DMS153 treated with DMSO at 0.1 percent for 48 hours (cell line): ENCODE results near the gene RGS9BP.
"Not testable (repeated sequence)": the region's sequence is repeated elsewhere in the genome, so short reads cannot be mapped to it uniquely, and the experiment has no call there.

Experiments used
- DNase-seq: peaks from one replicate; lab custom pipeline; 2025; ENCODE audit not compliant: unreplicated experiment; lab: John Stamatoyannopoulos, UW

The RGS9BP gene

DNA sequence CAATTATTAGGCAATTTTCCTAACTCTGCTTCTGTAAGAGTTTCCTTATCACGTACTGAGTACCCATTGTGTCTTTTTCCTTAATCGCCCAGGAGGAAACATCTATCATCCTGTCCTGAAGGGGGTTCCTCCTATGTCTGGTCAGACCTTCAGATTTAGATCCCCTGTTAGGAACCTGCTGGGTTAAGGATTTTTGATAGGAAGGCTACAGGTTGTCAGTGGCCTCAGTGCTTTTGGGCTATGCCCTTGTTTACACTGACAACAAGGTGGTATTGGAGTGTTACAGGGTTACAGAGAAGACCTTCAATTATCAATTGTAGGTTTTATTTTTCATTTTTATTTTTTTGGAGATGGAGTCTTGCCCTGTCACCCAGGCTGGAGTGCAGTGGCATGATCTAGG lies 19.2 kb downstream of the RGS9BP start:
- DNase-seq: not testable (repeated sequence)

DNA sequence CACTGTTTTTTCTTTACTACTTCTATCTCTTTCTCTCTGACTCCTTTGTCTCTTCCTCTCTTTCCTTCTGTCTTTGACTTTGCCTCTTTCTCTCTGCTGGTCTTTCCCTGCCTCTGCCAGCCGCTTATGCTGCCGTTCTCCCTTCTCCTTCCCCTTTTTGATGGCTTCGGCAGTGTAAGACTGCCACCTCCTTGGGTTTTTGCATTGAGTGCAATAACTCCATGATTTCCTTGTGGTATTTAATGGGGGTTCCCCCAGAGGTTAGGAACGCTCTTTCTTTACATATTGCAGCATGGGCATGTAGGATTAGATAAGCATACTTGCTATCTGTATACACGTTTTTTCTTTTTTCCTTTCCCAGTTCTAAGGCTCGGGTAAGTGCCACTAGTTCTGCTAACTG lies 19.9 kb downstream of the RGS9BP start:
- DNase-seq: not testable (repeated sequence)

DNA sequence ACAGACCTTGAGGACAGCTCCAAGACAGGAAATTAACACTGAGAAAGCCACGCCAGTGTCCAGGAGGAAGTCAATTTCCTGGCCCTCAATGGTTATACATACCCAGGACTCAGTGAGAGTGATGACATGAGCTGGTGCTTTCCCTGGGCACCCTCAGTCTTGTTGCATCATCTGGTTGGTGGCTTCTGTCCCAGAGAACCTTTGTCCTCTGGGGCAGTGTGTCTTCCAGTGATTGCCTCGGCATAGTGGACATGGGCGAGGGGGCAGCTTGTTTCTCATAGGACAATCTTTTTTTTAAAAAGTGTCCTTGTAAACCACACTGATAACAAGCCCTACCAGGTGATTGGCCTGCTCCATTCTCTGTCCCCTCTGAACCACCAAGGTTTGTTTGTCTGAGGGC lies 21.1 kb downstream of the RGS9BP start:
- DNase-seq: not testable (repeated sequence)

DNA sequence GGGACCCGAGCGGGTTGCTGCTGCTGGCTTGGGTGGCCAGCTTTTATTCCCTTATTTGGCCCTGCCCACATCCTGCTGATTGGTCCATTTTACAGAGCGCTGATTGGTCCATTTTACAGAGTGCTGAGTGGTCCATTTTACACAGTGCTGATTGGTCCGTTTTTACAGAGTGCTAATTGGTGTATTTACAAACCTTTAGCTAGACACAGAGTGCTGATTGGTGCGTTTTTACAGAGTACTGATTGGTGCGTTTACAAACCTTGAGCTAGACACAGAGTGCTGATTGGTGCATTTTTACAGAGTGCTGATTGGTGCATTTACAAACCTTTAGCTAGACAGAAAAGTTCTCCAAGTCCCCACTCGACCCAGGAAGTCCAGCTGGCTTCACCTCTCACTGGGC lies 24.5 kb downstream of the RGS9BP start:
- DNase-seq: not testable (repeated sequence)

DNA sequence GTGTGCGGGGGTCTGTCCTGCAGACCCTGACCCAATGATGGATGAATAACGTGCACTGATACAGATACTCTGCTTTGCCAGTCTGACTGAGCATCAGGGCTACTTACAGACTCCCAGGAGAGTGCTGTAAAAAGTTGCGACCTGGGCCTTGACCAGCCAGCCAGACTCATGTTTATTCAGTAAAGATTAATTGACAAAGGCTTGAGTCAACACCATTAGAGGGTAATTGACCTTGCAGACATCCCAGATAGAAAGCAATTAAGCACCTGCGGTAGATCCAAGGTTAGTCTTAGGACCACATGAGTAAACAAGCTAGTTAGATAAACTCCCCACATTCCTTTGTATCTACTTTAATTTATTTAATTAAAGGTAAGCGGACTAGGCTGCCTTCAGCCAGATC lies 26.4 kb downstream of the RGS9BP start:
- DNase-seq: no peak

DNA sequence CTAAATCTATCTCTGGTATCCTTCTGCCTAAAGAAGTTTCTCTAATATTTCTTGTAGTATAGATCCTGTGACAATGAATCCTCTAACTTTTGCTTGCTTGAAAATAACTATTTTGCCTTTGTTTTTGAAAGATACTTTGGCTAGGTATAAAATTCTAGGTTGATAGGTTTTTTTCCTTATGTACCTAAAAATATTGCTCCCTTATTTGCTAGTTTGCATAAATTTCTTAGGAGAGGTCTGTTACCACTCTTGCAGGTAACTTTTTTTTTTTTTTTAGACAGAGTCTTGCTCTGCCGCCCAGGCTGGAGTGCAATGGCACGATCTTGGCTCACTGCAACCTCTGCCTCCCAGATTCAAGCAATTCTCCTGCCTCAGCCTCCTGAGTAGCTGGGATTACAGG lies 28.4 kb downstream of the RGS9BP start:
- DNase-seq: not testable (repeated sequence)

DNA sequence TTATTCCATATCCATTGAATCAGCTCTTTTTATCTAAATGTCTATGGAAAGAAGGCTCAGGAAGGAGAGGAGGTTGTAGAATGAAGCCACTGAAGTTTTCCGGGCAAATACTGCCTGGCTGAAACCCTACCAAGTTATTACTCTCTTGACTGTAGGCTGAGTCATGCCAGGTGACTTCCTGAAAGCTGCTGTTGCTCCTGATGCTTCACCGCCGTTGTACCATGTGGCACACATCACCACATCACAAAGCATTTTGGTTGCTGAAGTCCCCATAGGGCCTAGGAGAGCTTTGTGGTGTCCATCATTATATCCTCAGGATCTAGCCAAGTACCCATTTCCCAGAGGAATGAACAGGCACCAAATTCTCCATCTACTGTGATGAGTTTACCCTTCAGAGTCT lies 32.8 kb downstream of the RGS9BP start:
- DNase-seq: no peak

DNA sequence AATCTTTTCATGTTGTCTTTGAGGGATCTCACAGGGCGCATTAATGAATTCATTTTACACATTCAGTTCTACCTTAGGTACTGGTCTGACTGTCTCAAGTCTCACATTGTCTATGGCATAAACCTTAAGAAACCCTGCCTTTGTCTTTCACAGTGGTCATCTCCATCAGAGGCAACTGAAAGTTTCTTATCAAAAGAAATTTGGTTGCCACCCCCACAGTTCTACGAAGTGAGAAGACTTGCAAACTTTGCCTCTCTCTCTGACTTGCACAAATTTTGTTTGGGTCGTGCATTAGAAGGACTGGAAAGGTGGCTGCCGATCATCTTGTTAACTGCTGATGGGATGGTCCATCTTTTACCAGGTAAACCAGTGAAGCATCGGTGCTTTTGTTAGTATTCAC lies 33.4 kb downstream of the RGS9BP start:
- DNase-seq: no peak

DNA sequence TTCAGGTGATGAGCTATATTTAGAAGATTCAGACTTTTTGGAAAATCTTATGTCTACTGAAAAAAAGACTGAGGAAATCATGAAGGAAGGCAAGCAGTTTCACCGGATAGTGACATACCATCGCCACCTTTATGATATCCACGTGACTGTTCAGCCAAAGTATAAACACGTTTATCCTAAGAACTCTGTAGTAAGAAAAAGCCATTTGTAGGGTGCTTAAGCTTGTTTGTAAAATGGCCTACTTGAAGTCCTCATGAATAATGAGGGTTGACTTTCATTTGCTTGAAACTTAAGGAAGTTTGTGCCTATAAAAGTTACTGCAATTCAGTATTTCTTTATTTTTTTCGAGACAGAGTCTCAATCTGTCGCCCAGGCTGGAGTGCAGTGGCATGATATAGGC lies 36.1 kb downstream of the RGS9BP start:
- no peak for DNase-seq

DNA sequence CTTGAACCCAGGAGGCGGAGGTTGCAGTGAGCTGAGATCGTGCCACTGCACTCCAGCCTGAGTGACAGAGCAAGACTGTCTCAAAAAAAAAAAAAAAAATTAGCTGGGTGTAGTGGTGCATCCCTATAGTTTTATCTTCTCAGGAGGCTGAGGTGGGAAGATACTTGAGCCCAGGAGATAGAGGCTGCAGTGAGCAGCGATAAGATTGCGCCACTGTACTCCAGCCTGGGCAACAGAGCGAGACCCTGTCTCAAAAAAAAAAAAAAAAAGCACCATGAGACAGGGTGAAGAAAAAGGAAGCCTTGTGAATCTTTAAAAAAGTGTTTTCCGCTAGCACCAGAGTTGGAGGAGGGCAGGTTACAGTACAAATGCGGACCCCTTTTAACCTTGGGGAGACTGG lies 40.6 kb downstream of the RGS9BP start:
- DNase-seq: not testable (repeated sequence)

DNA sequence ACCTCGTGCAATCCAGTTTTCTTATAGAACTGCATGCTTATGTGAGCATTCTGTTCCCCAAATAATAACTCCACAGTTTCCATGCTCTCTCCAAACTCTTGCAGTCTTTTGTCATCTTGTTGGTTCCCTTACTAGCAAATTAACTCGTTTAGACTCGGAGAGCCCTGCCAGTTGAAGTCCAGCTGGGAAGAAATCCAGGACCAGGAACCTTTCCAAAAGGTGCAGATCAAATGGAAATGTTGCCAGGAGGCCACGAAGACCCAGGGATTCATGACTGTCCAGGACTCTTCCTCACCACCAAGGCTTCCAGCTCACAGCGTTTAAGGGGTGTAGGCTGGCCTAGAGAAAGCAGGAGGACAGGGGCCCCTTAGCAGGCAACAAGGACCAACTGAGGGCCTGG lies 41.8 kb downstream of the RGS9BP start:
- DNase-seq: no peak

DNA sequence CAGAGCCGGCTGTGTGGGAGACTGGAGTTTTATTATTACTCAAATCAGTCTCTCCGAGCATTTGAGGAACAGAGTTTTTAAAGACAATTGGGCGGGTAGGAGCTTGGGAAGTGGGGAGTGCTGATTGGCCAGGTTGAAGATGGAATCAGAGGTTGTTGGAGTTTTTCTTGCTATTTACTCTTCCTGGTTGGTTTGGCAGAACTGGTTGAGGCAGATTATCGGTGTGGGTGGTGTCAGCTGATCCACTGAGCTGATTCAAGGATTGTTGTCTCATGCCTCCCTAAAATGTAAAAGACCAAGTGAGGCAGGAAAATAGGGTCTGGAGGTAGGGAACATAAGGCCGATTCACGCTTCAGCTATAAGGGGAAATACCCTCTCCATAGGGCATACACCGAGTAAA lies 42.6 kb downstream of the RGS9BP start:
- DNase-seq: no peak

DNA sequence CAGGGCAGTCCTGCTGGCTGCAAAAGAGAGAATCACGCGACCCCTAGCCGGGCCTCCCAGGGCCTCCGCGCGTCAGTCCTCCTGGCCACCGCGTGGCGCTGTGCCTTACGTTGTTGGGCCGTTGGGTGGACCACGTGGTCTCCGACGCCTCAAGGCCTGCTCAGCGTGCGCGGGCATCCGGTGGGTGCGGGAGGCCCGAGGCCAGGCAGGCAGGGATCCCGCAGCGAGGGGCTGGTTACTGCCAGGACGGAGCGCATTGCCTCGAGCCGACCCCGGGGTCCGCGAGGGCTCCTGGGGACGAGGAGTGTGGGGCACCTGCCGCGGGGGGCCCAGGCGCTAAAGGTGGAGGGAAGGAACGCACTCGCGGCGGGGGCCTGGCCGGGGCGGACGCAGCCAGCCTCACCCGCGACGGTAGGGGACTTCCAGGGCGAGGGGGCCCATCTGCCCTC lies 44.0 kb downstream of the RGS9BP start, which contains the start of gene TDRD12:
Gene TDRD12, plus strand, starts transcription at position 157 of the 449 bp plus-strand sequence. CDS start 306 bp downstream, outside the sequence.
- DNase-seq: no peak

DNA sequence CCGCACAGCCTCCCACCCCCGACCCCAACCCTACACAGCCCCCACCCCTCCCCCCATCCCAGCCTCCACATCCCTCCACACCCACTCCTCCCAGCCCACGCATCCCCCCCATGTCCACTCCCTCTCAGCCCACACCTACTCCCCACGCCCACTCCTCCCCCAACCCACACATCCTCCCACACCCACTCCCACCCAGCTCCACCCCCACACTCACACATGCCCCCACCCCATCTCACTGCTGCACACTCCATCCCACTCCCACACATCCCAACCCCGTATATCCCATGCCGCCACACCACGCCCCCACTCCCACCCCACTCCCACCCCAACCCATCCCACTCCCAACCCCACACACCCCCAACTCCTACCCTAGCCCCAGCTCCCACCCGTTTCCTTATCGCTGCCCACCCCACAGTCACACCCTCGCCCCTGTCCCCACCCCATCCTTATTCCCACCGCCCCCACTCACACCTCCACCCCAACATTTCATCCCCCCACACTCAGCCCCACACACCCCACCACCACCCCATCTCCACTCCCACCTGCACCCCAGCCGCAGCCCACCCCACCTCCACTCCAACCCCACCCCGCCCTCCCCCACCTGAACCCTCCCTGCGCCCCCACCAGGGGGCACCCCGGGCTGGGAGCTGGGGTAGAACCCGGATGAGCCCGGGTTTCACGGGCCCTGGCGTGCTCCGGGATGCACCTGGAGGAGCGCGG lies 44.7 kb downstream of the RGS9BP start:
- no peak for DNase-seq

DNA sequence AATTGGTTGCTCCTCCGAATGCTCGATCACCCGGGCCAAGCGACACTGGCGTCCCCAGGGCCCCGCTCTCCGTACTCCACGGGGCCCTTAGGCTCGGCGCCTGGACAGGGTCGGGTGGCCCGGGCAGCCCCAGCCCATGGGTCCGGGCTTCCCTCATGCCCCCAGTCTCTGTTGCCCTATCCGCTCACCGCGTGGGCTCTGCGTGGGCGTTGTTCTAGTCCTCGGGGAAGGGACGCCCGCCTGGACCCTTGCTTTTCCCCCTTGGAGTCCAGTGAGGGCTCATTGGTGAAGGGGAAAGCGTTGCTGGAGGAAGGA lies 45.2 kb downstream of the RGS9BP start:
- no peak for DNase-seq
